Hepatocyte (in vitro differentiated cells): Measurements from ENCODE around the gene ADGRL3. TPM values are rescaled to one million over a fixed set of nuclear protein-coding genes. Genes with fewer than 3 reads are reported as not detected.

Source experiments
- DNase-seq: peaks from one replicate; pipeline ENCODE4 v3.0.0-alpha.2; 2016; ENCODE audit warnings: low spot score
- H2AFZ ChIP-seq: fragments of 200-600 bp; sonication (generic); 2 replicates; pipeline ENCODE4 v1.6.0; 2016; ENCODE audit warnings: antibody characterized with exemption, mild to moderate bottlenecking
- H3K27ac ChIP-seq: fragments of 200-600 bp; sonication (generic); 2 replicates; pipeline ENCODE4 v1.5.1; 2016; ENCODE audit warnings: mild to moderate bottlenecking
- H3K27me3 ChIP-seq: fragments of 200-600 bp; sonication (generic); 2 replicates; pipeline ENCODE4 v1.6.1; 2016
- H3K36me3 ChIP-seq: fragments of 200-600 bp; sonication (generic); replicated peaks from 2 replicates; pipeline ENCODE4 v1.5.1; 2016; ENCODE audit warnings: low read depth; ENCODE audit not compliant: insufficient read depth
- H3K4me1 ChIP-seq: fragments of 200-600 bp; sonication (generic); 2 replicates; pipeline ENCODE4 v1.5.1; 2016; ENCODE audit warnings: mild to moderate bottlenecking, moderate library complexity; ENCODE audit not compliant: insufficient read depth
- H3K4me2 ChIP-seq: fragments of 200-600 bp; sonication (generic); 2 replicates; pipeline ENCODE4 v1.6.0; 2016
- H3K4me3 ChIP-seq: fragments of 200-600 bp; sonication (generic); 2 replicates; pipeline ENCODE4 v1.5.1; 2016; ENCODE audit warnings: mild to moderate bottlenecking
- H3K79me2 ChIP-seq: fragments of 200-600 bp; sonication (generic); 2 replicates; pipeline ENCODE4 v1.6.0; 2017; ENCODE audit warnings: mild to moderate bottlenecking
- H3K9me2 ChIP-seq: fragments of 200-600 bp; sonication (generic); replicated peaks from 2 replicates; pipeline ENCODE4 v1.6.0; 2017; ENCODE audit warnings: mild to moderate bottlenecking; ENCODE audit not compliant: insufficient read depth
- H3K9me3 ChIP-seq: fragments of 200-600 bp; sonication (generic); 2 replicates; pipeline ENCODE4 v1.5.1; 2016; ENCODE audit warnings: low read depth, mild to moderate bottlenecking
- H4K20me1 ChIP-seq: fragments of 200-600 bp; sonication (generic); 2 replicates; pipeline ENCODE4 v1.6.0; 2016; ENCODE audit warnings: mild to moderate bottlenecking; ENCODE audit not compliant: insufficient read depth, poor library complexity, severe bottlenecking
- CTCF ChIP-seq: fragments of 200-600 bp; sonication (generic); IDR thresholded peaks from 2 replicates; pipeline ENCODE4 v1.5.1; 2016; ENCODE audit warnings: antibody characterized with exemption, mild to moderate bottlenecking; ENCODE audit not compliant: poor library complexity
- EZH2 ChIP-seq: fragments of 200-600 bp; sonication (generic); IDR thresholded peaks from 2 replicates; pipeline ENCODE4 v1.6.1; 2016; ENCODE audit warnings: antibody characterized with exemption, mild to moderate bottlenecking, borderline replicate concordance
- EZH2phosphoT487 ChIP-seq: fragments of 200-600 bp; sonication (generic); IDR thresholded peaks from one replicate; pipeline ENCODE4 v1.6.1; 2018; ENCODE audit warnings: antibody characterized with exemption, mild to moderate bottlenecking, low read depth, moderate library complexity; ENCODE audit not compliant: unreplicated experiment, severe bottlenecking
- WGBS: methylation state at CpG from one replicate; pipeline ENCODE4 v1.1.6; 2016; ENCODE audit warnings: low lambda C conversion rate; ENCODE audit errors: missing lambda C conversion rate; 5-methylcytosine and 5-hydroxymethylcytosine counted together
- polyA plus RNA-seq: library from polyadenylated mRNA; unstranded; fragments of >200 nt; fragmentation: Nextera tagmentation; extraction: Ambion mirVana; gene quantifications from 2 replicates; pipeline ENCODE4 v1.2.1, GENCODE V29; 2016
- total RNA-seq: library from RNA; depleted of rRNA; stranded (reverse); fragments of >200 nt; gene quantifications from 2 replicates; pipeline ENCODE4 v1.2.3, GENCODE V29; 2014

The ADGRL3 gene
- total and polyA plus RNA-seq, 2 experiments from 2014 or later, result 4.4 to 21.2 TPM

GRCh38 chr4:61531188-61531587 is 331.1 kb downstream of the ADGRL3 start:
- peaks cover 5% of the 10 kb centered on the region for H3K79me2 ChIP-seq
- no peaks in the 10 kb centered on the region for H3K27me3 ChIP-seq
- no peaks in the 10 kb centered on the region for H3K9me2 ChIP-seq
- peak; percentile 24 for DNase-seq
- H3K36me3 ChIP-seq, result no peaks in the 10 kb centered on the region
- H2AFZ ChIP-seq, result no peak overlapping the region
- no peak overlapping the region for H3K4me3 ChIP-seq
- WGBS, result 84% methylated on average over 5 of the region's 5 CpGs
- H3K4me1 ChIP-seq, result no peaks in the 10 kb centered on the region
- H3K9me3 ChIP-seq, result no peaks in the 10 kb centered on the region
- no peak overlapping the region for H3K4me2 ChIP-seq
- no peaks in the 10 kb centered on the region for H4K20me1 ChIP-seq
- TF ChIP-seq EZH2, result no peak
- TF ChIP-seq EZH2phosphoT487, result peak; percentile 70
- no peak for TF ChIP-seq CTCF
- H3K27ac ChIP-seq, result no peak overlapping the region

GRCh38 chr4:61532336-61533000 is 332.3 kb downstream of the ADGRL3 start:
- Histone ChIP-seq H3K79me2 (peaks cover 5% of the 10 kb centered on the region), H3K4me1 (no peaks in the 10 kb centered on the region), H3K9me3 (no peaks in the 10 kb centered on the region), H3K27ac (no peak overlapping the region), H3K27me3 (no peaks in the 10 kb centered on the region), H3K36me3 (no peaks in the 10 kb centered on the region), H3K9me2 (no peaks in the 10 kb centered on the region), H3K4me2 (no peak overlapping the region), H3K4me3 (no peak overlapping the region), H4K20me1 (no peaks in the 10 kb centered on the region), H2AFZ (no peak overlapping the region)
- no peak for DNase-seq
- no peak for TF ChIP-seq EZH2
- no peak for TF ChIP-seq EZH2phosphoT487
- TF ChIP-seq CTCF, result no peak
- 71% methylated on average over 14 of the region's 14 CpGs for WGBS

- WGBS, result 69% methylated on average over 1 of the region's 1 CpG
- Histone ChIP-seq H3K36me3 (no peaks in the 10 kb centered on the region), H4K20me1 (no peaks in the 10 kb centered on the region), H2AFZ (no peak overlapping the region), H3K4me2 (no peak overlapping the region), H3K27me3 (no peaks in the 10 kb centered on the region), H3K4me1 (no peaks in the 10 kb centered on the region), H3K9me2 (no peaks in the 10 kb centered on the region), H3K9me3 (no peaks in the 10 kb centered on the region), H3K79me2 (peaks cover 5% of the 10 kb centered on the region), H3K27ac (no peak overlapping the region), H3K4me3 (no peak overlapping the region)
- TF ChIP-seq EZH2phosphoT487 (no peak), CTCF (no peak), EZH2 (no peak)
- DNase-seq, result no peak
Measured at GRCh38 chr4:61533140-61533539, 333.0 kb downstream of the ADGRL3 start.
